GM10248 (cell line): ENCODE results near the gene BMPR1B.

Experiments used
- CTCF ChIA-PET: fragments of 300-600 bp; sonication (Branson Sonifier 250); formaldehyde crosslinking; extraction: SDS; loops from one replicate; lab custom pipeline; 2021; ENCODE audit warnings: antibody characterized with exemption; lab: Yijun Ruan, JAX
- POLR2A ChIA-PET: fragments of 350-650 bp; sonication (Branson Sonifier 250); formaldehyde crosslinking; extraction: SDS; loops from one replicate; lab custom pipeline; 2020; ENCODE audit warnings: antibody characterized with exemption; lab: Yijun Ruan, JAX
- DNase-seq: peaks from one replicate; pipeline ENCODE4 v3.0.0; 2012; ENCODE audit errors: extremely low spot score
- CTCF ChIP-seq: IDR thresholded peaks from 2 replicates; pipeline ENCODE4 v1.5.1; 2012; ENCODE audit warnings: mild to moderate bottlenecking, low read depth; ENCODE audit errors: extremely low read depth, missing control alignments, control extremely low read depth

Gene BMPR1B

DNA sequence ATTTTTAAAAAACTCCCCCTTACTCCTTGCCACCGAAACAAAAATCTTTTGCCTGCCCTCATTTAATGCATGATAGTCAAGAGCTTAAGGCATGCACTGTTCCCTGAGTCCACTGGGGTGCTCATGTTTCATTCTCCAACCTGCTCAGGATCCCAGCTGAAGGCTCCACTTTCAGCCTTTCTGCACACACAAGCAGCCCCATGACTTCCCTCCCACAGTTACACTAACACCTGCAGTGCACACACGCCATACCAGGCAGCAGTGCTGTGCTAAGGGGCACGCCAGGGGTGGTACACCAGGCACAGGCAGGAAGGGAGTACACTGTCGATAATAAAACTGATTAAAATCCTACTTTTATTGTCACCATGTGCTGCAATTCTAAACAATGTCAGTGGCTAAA, 385.2 kb downstream of the BMPR1B start:
- TF ChIP-seq CTCF: no peak
- POLR2A ChIA-PET: no interaction called here
- DNase-seq: no peak
- CTCF ChIA-PET: interaction anchor here (0.7 kb wide), 1 partner anchor 17 kb away, joined by 3 read pairs; no protein-coding TSS in a partner anchor

- no peak for TF ChIP-seq CTCF
- CTCF ChIA-PET: no interaction called here
- POLR2A ChIA-PET: no interaction called here
- DNase-seq: no peak
These were observed 393.5 kb downstream of the BMPR1B start for GRCh38 chr4:95151255-95151654.

DNA sequence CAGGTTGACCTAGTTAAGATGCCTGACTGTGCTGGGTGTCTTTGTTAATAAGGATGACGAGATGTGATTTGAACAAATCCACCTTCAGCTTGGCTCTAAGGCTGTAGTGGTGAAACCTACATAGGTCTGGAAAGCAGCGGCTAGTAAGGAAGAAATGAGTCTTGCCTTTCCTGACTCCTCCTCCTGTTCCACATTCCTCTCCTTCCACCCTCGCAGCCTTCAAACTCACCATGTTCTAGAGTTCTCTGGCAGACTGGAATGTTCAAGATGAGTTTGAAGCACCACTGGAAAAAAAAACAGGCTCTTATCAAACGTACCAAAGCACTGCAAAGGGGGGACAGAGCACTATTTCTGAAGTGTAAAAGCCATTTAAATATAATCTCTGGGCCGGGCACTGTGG, 395.4 kb downstream of the BMPR1B start:
- TF ChIP-seq CTCF: no peak
- ChIA-PET POLR2A (no interaction called here), CTCF (interaction anchor here (0.8 to 1.9 kb wide), 3 partner anchors 10 to 15 kb away, joined by 3 to 6 read pairs (median 4); no protein-coding TSS in a partner anchor)
- DNase-seq: no peak

- POLR2A ChIA-PET: no interaction called here
- CTCF ChIA-PET: interaction anchor here (1.4 kb wide), 1 partner anchor 10 kb away, joined by 5 read pairs; no protein-coding TSS in a partner anchor
- peak; percentile 30 for TF ChIP-seq CTCF
- DNase-seq: peak; percentile 16
These were observed 398.1 kb downstream of the BMPR1B start for GRCh38 chr4:95155759-95156451.

- POLR2A ChIA-PET: no interaction called here
- CTCF ChIA-PET: interaction anchor here (1.4 kb wide), 1 partner anchor 11 kb away, joined by 5 read pairs; no protein-coding TSS in a partner anchor
These were observed 398.7 kb downstream of the BMPR1B start for GRCh38 chr4:95156452-95156765.

GRCh38 chr4:95157596-95157995, 399.8 kb downstream of the BMPR1B start:
- DNase-seq: no peak
- ChIA-PET POLR2A (no interaction called here), CTCF (no interaction called here)
- no peak for TF ChIP-seq CTCF

More at GRCh38 chr4:95156452-95156765, 398.7 kb downstream of the BMPR1B start:
- DNase-seq: no peak
- TF ChIP-seq CTCF: no peak
